IPS DF 19.7 (cell line): Measurements from ENCODE around the gene CRYGN.

Source experiments
- DNase-seq: peaks from one replicate; pipeline ENCODE4 v3.0.0-alpha.2; 2013; ENCODE audit warnings: low read depth, low spot score

Gene CRYGN

GRCh38 chr7:151379534-151380198 is 60.3 kb downstream of the CRYGN start:
- DNase-seq: no peak

GRCh38 chr7:151379193-151379520 is 60.8 kb downstream of the CRYGN start:
- DNase-seq: no peak
